Skin epidermis (tissue), 12 donors: Measurements from ENCODE around the gene PDE4A.
"Not testable (repeated sequence)": the region's sequence is repeated elsewhere in the genome, so short reads cannot be mapped to it uniquely, and the experiment has no call there.

Experiments used
- H3K27ac ChIP-seq, 21 experiments: fragments of 200-600 bp; sonication (generic) in 11 of 21; one replicate each; pipeline ENCODE4 v1.5.0; 2020; ENCODE audit warnings: mild to moderate bottlenecking in 3 of 21, inconsistent platforms in 2 of 21, moderate library complexity in 2 of 21
- H3K4me3 ChIP-seq, 7 experiments: fragments of 200-600 bp; sonication (generic) in 2 of 7; one replicate each; pipeline ENCODE4 v1.5.0; 2020; ENCODE audit warnings: inconsistent platforms in 2 of 7, mild to moderate bottlenecking in 2 of 7, moderate library complexity in 1 of 7

PDE4A gene

DNA sequence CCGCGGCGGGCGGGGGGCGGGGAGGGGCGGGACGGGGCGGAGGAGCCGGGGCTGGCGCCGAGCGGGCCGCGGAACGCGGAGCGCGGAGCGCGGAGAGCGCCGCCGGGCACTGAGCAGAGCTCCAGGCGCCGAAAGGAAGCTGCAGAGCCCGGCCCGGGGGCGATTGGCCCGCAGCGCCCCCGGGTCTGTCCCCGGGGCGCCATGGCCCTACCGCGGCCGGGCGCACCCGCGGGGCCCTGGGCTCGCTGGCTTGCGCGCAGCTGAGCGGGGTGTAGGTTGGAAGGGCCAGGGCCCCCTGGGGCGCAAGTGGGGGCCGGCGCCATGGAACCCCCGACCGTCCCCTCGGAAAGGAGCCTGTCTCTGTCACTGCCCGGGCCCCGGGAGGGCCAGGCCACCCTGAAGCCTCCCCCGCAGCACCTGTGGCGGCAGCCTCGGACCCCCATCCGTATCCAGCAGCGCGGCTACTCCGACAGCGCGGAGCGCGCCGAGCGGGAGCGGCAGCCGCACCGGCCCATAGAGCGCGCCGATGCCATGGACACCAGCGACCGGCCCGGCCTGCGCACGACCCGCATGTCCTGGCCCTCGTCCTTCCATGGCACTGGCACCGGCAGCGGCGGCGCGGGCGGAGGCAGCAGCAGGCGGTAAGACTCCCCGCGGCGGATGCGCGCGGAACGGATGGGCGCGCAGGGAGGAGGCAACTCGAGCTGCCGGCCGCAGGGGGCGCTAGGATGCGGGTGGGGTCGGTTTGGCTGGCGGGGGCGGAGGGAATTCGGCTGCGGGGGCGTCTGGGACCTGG, at the start of gene PDE4A:
TSS of gene PDE4A (plus strand) at position 95 of the 796 bp plus-strand sequence. CDS start at position 322, 227 bp downstream.
- H3K4me3 ChIP-seq: peak within 1 kb of the TSS; percentile 16 to 36 (median 23)
- peak within 1 kb of the TSS in 10 of 21 experiments; percentile 12 to 66 (median 47) for H3K27ac ChIP-seq

- peak overlapping the region in 2 of 21 experiments; percentile 14 to 50 for H3K27ac ChIP-seq
Observed at GRCh38 chr19:10372690-10373089, 47.6 kb upstream of the PDE4A start.

DNA sequence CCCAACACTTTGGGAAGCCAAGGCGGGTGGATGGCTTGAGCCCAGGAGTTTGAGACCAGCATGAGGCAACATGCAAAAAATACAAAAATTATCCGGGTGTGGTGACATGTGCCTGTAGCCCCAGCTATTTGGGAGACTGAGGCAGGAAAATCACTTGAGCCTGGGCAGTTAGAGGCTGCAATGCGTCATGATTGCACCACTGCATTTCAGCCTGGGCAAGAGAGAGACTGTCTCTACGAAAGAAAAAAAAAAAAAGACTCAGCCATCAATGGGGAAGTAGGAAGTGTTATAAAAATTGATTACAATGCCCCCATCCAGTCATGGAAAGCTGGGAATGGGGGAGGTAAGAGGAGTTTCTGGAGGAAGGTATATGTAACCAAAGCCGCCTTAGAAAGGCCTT, 45.4 kb upstream of the PDE4A start:
- Histone ChIP-seq H3K4me3 (no peak overlapping the region), H3K27ac (no peak overlapping the region)

More at GRCh38 chr19:10372690-10373089, 47.6 kb upstream of the PDE4A start:
- H3K4me3 ChIP-seq: no peak overlapping the region

DNA sequence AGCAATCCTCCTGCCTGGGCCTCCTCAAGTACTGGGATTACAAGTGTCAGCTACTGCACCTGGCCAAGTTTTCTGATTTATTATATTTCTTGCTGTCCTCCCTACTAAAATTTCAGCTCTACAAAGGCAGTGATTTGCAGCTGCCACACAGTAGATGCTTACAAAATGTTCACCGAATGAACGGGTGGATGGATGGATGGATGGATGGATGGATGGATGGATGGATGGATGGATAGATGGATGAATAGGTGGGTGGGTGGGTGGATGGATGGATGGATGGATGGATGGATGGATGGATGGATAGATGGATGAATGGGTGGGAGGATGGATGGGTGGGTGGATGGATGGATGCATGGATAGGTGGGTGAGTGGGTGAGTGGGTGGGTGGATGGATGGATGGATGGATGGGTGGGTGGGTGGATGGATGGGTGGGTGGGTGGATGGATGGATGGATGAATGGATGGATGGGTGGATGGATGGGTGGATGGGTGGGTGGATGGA, 43.1 kb upstream of the PDE4A start:
- not testable (repeated sequence) for H3K27ac ChIP-seq, H3K4me3 ChIP-seq

- no peak overlapping the region for H3K4me3 ChIP-seq
- no peak overlapping the region for H3K27ac ChIP-seq
Observed at GRCh38 chr19:10378124-10378523, 42.2 kb upstream of the PDE4A start.

DNA sequence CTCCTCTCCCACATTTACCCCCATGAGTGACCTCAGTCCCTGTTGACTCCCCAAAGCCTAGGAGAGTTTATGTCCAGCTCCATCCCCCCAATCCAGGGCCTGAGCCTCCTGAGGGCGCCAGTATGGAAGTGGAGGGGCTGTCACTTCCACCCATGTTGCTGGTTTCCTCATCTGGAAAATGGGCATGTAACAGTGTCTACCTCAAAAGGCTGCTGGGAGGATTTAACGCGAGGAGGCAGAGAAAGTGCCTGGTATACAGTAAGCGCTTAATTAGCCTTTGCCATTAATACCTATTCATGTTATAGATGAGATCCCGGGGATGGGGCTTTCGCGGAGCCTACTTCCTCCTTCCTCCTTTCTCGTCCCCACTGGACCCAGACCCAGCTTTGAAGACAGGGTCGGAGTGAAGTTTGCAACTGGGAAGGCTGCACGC, 40.4 kb upstream of the PDE4A start:
- Histone ChIP-seq H3K4me3 (peak overlapping the region; percentile 63 to 93 (median 79)), H3K27ac (peak overlapping the region; percentile 63 to 96 (median 88))

DNA sequence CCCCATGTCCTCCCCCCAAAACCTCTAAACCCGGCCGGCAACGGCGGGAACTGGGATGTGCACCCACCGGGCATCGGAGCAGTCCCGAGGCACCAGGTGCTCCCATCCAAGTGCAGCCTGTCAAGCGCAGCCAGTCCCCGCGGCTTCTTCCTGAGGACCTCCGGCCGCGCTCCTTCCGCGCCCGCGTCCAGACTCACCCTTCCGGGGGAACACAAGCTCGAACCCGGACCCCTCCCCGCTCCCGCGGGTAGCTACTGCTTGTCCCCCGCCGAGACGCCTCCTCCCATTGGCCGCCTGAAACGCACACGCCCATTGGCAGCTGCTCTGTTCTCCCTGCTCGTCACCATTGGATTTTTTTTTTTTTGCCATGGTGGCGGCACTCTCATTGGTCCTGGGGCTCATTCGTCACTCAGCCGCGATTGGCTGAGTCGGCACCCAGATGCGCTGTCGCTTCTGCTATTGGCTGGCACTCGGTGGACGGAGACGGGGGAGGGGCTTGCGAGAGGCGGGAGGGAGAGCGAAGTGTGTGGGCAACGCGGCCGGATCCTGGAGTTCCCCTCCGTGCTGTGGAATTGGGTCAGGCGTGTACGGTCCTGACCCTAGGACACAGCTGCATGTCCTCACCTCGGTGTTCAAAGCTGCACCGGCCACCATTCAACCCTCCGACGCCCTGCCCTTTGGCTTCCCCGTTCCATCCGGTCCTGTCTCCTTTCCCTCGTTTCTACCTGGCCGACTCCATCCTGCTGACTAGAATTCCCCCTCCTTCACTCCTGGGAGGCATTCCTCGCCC, 39.8 kb upstream of the PDE4A start, which contains the start of gene TYK2:
TSS of gene TYK2 (minus strand) at position 260 of the 790 bp plus-strand sequence. CDS start 2,166 bp downstream, outside the sequence.
- peak within 1 kb of the TSS; percentile 63 to 96 (median 88) for H3K27ac ChIP-seq
- peak within 1 kb of the TSS; percentile 63 to 93 (median 79) for H3K4me3 ChIP-seq

- not testable (repeated sequence) for H3K27ac ChIP-seq, H3K4me3 ChIP-seq
Observed at GRCh38 chr19:10383223-10383499, 37.2 kb upstream of the PDE4A start.

- Histone ChIP-seq H3K27ac (no peak overlapping the region), H3K4me3 (no peak overlapping the region)
Observed at GRCh38 chr19:10384580-10384979, 35.8 kb upstream of the PDE4A start.

- no peak overlapping the region for H3K4me3 ChIP-seq
- H3K27ac ChIP-seq: no peak overlapping the region
Observed at GRCh38 chr19:10388957-10389356, 31.4 kb upstream of the PDE4A start.

DNA sequence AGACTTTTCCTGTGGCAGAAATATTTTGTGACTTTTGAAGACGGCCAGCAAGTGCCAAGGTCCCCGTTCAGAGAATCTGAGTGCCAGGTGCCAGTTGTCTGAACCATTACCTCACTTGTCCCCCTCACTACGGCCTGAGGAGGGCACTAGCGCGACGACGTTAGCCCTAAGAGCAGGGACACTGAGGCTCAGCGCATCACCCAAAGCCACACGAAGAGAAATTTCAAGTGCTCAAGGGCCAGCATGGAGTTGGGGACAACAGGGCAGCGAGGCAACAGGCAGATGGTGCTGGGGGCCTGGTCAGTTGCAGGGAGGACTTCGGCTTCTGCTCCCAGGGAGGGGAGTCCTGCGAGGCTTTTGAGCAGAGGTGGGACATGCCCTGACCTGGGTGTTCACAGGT, 30.5 kb upstream of the PDE4A start:
- Histone ChIP-seq H3K4me3 (no peak overlapping the region), H3K27ac (peak overlapping the region in 1 of 21 experiments; percentile 34)

DNA sequence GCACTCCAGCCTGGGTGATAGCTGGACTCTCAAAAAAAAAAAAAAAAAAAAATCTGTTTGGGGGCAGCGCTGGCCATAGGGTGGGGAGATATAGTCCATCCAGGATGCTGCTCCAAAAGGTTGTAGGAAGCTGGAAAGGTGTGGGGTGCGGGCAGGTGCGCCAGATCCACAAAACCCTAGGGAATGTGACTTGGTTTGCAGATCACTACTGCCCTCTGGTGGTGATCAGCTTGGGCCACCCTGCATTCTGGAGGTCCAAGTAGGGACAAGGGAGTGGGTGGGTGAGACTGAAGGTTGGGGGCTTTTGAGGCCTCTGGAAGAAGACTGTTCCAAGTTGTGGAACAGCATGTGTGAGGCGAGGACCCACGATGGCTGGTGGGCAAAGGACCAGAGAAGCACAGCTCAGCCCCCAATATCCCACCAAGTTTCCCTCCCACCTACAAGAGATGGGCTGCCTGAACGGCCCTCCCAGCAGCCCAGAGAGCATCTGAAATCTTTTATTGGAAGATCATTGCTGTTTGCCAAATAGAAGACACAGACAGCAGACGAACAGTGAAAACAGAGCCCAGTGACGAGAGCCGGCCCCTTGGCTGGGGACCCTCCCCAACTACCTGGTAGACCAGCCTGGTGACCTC, 29.6 kb upstream of the PDE4A start:
- H3K4me3 ChIP-seq: no peak overlapping the region
- no peak overlapping the region for H3K27ac ChIP-seq

DNA sequence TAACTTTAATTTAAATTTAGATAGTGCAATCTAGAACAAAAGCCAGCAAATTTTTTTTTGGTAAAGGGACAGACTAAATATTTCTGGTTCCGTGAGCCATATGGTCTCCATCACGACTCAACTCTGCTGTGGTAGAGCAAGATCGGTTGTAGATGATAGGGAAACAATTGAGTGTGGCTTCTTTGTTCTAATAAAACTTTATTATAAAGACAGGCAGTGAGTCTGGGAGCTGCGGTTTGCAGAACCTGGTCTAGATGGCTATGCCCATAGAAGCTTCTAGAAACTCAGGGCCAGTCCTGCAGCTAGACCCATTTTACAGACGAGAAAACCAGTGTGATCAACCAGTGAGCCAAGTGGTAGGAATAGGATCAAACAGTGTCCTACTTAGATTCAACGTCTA, 28.2 kb upstream of the PDE4A start:
- Histone ChIP-seq H3K4me3 (no peak overlapping the region), H3K27ac (no peak overlapping the region)

DNA sequence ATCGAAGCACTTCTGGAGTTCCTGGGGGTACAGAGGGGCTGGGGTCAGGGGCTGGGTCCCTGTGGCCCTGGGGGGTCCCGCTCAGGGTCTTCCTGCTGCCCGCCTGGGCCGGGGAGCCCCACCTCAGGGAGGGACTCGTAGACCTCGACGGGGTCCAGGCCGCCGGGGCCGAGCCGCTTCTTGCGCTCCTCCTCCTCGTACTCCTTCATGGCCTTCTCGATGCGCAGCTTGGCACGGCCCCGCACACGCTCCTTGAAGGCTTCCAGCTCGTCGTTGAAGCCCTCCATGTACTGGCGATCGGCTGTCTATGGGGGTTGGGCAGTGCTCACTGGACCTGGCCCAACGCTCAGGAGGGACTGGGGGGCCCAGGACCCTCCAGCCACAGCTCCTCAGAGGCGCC, 27.2 kb upstream of the PDE4A start:
- H3K4me3 ChIP-seq: no peak overlapping the region
- no peak overlapping the region for H3K27ac ChIP-seq

DNA sequence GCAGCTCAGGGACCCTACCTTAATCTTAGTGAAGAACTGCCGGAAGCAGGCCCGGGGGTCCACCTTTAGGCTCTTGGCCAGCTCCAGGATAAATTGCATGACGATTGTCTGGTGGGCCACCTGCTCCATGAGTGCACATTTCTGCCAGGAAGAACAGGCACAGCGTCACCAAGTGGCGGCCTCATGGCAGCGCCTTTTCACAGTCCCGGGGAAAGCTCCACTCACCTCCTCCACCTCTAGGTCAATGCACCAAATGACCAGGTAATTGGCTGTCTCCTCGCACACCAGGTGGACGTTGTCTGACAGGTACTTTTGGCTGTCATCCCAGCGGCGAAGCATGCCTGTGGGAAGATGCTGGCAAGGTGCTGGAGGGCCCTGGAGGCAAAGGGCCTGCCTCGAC, 25.3 kb upstream of the PDE4A start:
- Histone ChIP-seq H3K27ac (no peak overlapping the region), H3K4me3 (no peak overlapping the region)

DNA sequence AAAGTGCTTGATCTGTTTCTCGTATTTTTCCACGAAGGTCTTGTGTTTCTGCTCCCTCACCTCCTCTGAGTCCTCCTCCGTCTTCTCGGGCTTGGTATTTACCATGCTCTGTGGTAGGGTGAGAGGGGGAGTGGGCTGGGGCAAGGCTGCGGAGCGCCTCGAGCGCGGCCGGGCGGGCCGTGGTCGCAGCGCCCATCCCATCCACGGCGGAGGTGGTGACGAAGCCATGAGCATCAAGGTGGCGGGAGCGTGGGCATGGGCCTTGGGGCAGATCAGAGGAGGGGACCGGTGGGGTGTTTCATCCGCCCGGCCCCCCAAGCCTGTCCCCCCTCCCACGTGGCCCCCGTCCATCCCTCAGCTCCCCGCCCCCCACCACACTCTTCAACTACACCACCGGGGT, 24.9 kb upstream of the PDE4A start:
- Histone ChIP-seq H3K4me3 (no peak overlapping the region), H3K27ac (no peak overlapping the region)

GRCh38 chr19:10395917-10396316, 24.4 kb upstream of the PDE4A start:
- H3K27ac ChIP-seq: no peak overlapping the region

DNA sequence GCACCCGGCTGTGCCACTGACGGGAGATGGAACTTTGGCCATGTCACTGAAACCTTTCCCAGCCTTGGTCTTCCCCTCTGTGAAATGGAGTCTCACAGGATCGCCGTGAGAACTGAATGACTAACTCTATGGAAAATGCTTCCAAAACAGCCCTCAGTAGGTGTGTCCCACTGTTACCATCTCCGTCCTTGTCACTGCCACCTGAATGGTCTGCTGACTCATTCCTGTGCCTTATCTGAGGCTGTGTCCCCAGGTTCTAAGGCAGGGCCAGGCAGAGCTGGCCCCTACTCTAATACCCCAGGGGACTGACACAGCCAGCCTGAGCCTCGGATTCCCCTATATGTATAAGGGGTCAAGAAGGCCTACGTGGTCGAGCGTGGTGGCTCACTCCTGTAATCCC, 21.5 kb upstream of the PDE4A start:
- Histone ChIP-seq H3K27ac (no peak overlapping the region), H3K4me3 (no peak overlapping the region)

More at GRCh38 chr19:10395917-10396316, 24.4 kb upstream of the PDE4A start:
- no peak overlapping the region for H3K4me3 ChIP-seq

DNA sequence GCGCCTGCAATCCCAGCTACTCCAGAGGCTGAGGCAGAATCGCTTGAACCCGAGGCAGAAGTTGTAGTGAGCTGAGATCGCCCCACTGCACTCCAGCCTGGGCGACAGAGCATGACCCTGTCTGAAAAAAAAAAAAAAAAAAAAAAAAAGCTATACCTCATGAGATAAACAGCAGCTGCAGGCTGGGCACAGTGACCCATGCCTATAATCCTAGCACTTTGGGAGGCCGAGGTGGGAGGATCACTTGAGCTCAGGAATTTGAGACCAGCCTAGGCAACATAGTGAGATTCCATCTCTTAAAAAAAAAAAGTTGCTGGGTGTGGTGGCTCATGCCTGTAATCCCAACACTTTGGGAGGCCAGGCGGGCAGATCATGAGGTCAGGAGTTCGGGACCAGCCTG, 21.0 kb upstream of the PDE4A start:
- not testable (repeated sequence) for H3K4me3 ChIP-seq, H3K27ac ChIP-seq

GRCh38 chr19:10399878-10400277, 20.5 kb upstream of the PDE4A start:
- Histone ChIP-seq H3K4me3 (no peak overlapping the region), H3K27ac (no peak overlapping the region)
